K562 (cell line): ENCODE results near the gene ZNF473. TPM values are rescaled to one million over a fixed set of nuclear protein-coding genes. Genes with fewer than 3 reads are reported as not detected.

Experiments
- CBX8 ChIP-seq: fragments of 200-600 bp; sonication (generic); IDR thresholded peaks from 2 replicates; pipeline ENCODE4 v1.6.1; 2012; ENCODE audit warnings: borderline replicate concordance, mixed run types, low read depth, mild to moderate bottlenecking, moderate library complexity, mixed read lengths, low read length, control low read depth, inconsistent platforms; ENCODE audit not compliant: poor library complexity, severe bottlenecking; ENCODE audit errors: extremely low read depth
- CSDE1 ChIP-seq, 2 experiments: fragments of 450-650 bp; IDR thresholded peaks; 2 replicates each; pipeline ENCODE4 v1.6.1; 2016; ENCODE audit warnings: mild to moderate bottlenecking in 1 of 2
- DDX20 ChIP-seq: fragments of 450-650 bp; IDR thresholded peaks from 2 replicates; pipeline ENCODE4 v1.6.1; 2016; ENCODE audit warnings: missing genetic modification characterization, low read depth, mild to moderate bottlenecking, missing compliant biosample characterization, moderate library complexity
- FOXA3 ChIP-seq, 2 experiments: fragments of 450-650 bp in 1 of 2; sonication (generic) in 1 of 2; formaldehyde crosslinking; IDR thresholded peaks in 1 of 2; conservative IDR thresholded peaks in 1 of 2; 2 replicates each; pipeline versions ENCODE4 v1.4.0 to v1.8.0; 2020 to 2022; ENCODE audit warnings: mild to moderate bottlenecking in 2 of 2, missing genetic modification reagents in 1 of 2
- MXI1 ChIP-seq: IDR thresholded peaks from 2 replicates; pipeline ENCODE4 v1.6.1; 2011; ENCODE audit warnings: low read depth, mild to moderate bottlenecking, improper control_type of control experiment, low read length
- NCOR1 ChIP-seq: fragments of 450-650 bp; IDR thresholded peaks from 2 replicates; pipeline ENCODE4 v1.6.1; 2016; ENCODE audit warnings: mild to moderate bottlenecking, moderate library complexity
- SMAD1 ChIP-seq: fragments of 150-350 bp; IDR thresholded peaks from 2 replicates; pipeline ENCODE4 v1.6.1; 2014; ENCODE audit warnings: low read length, low read depth; ENCODE audit not compliant: partially characterized antibody
- SMARCB1 ChIP-seq: IDR thresholded peaks from 2 replicates; pipeline ENCODE4 v1.6.1; 2011; ENCODE audit warnings: improper control_type of control experiment, low read depth; ENCODE audit not compliant: insufficient read length
- ZNF146 ChIP-seq: IDR thresholded peaks from one replicate; pipeline ENCODE4 v1.6.1; 2018; ENCODE audit warnings: missing compliant biosample characterization; ENCODE audit not compliant: unreplicated experiment
- polyA plus RNA-seq, 8 experiments: library from polyadenylated mRNA; depleted of rRNA in 4 of 8; stranded (reverse) in 5 of 8; unstranded in 3 of 8; fragments of >200 nt; fragmentation: Nextera tagmentation in 2 of 8; fragmentation: Illumina TruSeq in 1 of 8; extraction: Ambion mirVana in 2 of 8; extraction: Trizol in 1 of 8; gene quantifications; 2 replicates each; pipeline versions ENCODE4 v1.2.1 to v1.2.3, GENCODE V29; 2011 to 2014; ENCODE audit warnings: inconsistent platforms in 1 of 8, missing spikeins in 1 of 8
- total RNA-seq, 7 experiments: library from RNA; depleted of rRNA in 6 of 7; stranded (reverse); fragments of >200 nt in 6 of 7; fragmentation: Illumina TruSeq in 2 of 7; extraction: Trizol in 2 of 7; gene quantifications; 2 replicates each; pipeline versions ENCODE4 v1.2.1 to v1.2.3, GENCODE V29; 2011 to 2021; ENCODE audit warnings: low replicate concordance in 1 of 7
- TF ChIP-seq, protein P1 (sequence below): fragments of 450-650 bp; IDR thresholded peaks from 2 replicates; pipeline ENCODE4 v1.6.1; 2017; ENCODE audit warnings: mild to moderate bottlenecking, moderate library complexity
- TF ChIP-seq, protein P2 (sequence below): fragments of 250-450 bp; sonication (Bioruptor Pico); IDR thresholded peaks from 2 replicates; pipeline ENCODE4 v1.6.1; 2021; ENCODE audit warnings: mild to moderate bottlenecking
- TF ChIP-seq, protein P3 (sequence below): fragments of 250-450 bp; sonication (Bioruptor Pico); IDR thresholded peaks from 2 replicates; pipeline ENCODE4 v1.5.0; 2021
- TF ChIP-seq, protein P4 (sequence below): sonication (generic); formaldehyde crosslinking; IDR thresholded peaks from 2 replicates; pipeline ENCODE4 v1.8.1; 2023; ENCODE audit warnings: missing genetic modification reagents, mild to moderate bottlenecking, borderline replicate concordance
- TF ChIP-seq, protein P5 (sequence below): fragments of 250-450 bp; sonication (Bioruptor Pico); IDR thresholded peaks from 2 replicates; pipeline ENCODE4 v1.4.0; 2020; ENCODE audit warnings: mild to moderate bottlenecking, moderate library complexity

Gene ZNF473
- total and polyA plus RNA-seq, 9 of the 15 experiments (the other 6 are each of a cell fraction or from before 2014, with no cell fraction given), result 8.2 to 34.0 (median 28.5) TPM

DNA sequence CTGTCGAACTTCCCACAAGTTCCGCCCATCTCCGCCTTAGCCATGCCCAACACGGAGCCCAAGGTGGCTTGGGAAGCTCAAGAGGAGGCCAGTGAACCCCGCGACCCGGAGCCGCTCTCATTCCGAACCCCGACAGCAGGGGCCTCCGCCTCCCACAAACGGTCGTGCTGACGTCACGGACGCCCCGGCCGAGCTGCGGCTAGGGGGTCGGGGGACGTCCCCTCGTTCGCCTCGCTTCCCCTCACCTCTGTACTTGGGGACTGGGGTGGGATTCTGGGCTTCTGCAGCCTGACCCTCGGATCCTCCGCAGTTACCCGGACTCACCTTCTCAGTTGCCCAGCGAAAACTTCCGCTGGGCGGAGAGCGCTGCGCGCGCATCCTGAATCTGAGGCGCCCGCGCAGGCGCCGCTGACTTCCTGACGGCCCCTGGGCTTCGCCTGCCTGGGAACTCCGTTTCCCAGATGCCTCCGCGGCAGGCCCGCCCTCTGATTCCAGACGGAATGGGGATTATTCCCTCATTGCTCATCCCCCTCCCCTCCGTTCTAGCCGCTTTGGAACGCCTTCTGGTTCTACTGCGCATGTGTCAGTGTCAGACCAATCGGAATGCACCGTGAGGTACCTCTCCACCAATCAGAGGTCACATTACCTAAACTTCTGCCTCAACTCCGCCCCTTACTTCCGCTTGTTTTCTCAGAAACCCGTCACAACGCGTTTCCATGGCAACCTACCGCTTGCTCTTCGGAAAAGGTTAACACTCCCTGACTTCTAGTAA is 597 bp upstream of the ZNF473 start, which contains the start of gene VRK3 (continued):
- no peak for TF ChIP-seq FOXA3 (CRISPR knock-in tag; conservative IDR thresholded peaks at IDR 0.05 in 1 of 2, IDR thresholded peaks at IDR 0.05 in 1 of 2)
- TF ChIP-seq MXI1, result peak; percentile 59; the same call in 1 of the 2 replicates
- no peak for TF ChIP-seq ZNF146 (CRISPR knock-in tag)
- TF ChIP-seq, protein P1, sequence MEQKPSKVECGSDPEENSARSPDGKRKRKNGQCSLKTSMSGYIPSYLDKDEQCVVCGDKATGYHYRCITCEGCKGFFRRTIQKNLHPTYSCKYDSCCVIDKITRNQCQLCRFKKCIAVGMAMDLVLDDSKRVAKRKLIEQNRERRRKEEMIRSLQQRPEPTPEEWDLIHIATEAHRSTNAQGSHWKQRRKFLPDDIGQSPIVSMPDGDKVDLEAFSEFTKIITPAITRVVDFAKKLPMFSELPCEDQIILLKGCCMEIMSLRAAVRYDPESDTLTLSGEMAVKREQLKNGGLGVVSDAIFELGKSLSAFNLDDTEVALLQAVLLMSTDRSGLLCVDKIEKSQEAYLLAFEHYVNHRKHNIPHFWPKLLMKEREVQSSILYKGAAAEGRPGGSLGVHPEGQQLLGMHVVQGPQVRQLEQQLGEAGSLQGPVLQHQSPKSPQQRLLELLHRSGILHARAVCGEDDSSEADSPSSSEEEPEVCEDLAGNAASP, result no peak
- TF ChIP-seq SMAD1, result no peak
- TF ChIP-seq, protein P2, sequence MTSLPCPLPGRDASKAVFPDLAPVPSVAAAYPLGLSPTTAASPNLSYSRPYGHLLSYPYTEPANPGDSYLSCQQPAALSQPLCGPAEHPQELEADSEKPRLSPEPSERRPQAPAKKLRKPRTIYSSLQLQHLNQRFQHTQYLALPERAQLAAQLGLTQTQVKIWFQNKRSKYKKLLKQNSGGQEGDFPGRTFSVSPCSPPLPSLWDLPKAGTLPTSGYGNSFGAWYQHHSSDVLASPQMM (CRISPR knock-in tag), result no peak
- TF ChIP-seq, protein P3, sequence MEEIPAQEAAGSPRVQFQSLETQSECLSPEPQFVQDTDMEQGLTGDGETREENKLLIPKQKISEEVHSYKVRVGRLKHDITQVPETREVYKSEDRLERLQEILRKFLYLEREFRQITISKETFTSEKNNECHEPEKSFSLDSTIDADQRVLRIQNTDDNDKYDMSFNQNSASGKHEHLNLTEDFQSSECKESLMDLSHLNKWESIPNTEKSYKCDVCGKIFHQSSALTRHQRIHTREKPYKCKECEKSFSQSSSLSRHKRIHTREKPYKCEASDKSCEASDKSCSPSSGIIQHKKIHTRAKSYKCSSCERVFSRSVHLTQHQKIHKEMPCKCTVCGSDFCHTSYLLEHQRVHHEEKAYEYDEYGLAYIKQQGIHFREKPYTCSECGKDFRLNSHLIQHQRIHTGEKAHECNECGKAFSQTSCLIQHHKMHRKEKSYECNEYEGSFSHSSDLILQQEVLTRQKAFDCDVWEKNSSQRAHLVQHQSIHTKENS, result no peak
- peak in 1 of 2 experiments; percentile 100; a peak in 2 of 4 replicates for TF ChIP-seq CSDE1 (IDR thresholded peaks at IDR 0.05)
- TF ChIP-seq DDX20 (tag), result no peak
- TF ChIP-seq CBX8, result no peak
- TF ChIP-seq NCOR1, result no peak
- no peak for TF ChIP-seq SMARCB1
- TF ChIP-seq, protein P4, sequence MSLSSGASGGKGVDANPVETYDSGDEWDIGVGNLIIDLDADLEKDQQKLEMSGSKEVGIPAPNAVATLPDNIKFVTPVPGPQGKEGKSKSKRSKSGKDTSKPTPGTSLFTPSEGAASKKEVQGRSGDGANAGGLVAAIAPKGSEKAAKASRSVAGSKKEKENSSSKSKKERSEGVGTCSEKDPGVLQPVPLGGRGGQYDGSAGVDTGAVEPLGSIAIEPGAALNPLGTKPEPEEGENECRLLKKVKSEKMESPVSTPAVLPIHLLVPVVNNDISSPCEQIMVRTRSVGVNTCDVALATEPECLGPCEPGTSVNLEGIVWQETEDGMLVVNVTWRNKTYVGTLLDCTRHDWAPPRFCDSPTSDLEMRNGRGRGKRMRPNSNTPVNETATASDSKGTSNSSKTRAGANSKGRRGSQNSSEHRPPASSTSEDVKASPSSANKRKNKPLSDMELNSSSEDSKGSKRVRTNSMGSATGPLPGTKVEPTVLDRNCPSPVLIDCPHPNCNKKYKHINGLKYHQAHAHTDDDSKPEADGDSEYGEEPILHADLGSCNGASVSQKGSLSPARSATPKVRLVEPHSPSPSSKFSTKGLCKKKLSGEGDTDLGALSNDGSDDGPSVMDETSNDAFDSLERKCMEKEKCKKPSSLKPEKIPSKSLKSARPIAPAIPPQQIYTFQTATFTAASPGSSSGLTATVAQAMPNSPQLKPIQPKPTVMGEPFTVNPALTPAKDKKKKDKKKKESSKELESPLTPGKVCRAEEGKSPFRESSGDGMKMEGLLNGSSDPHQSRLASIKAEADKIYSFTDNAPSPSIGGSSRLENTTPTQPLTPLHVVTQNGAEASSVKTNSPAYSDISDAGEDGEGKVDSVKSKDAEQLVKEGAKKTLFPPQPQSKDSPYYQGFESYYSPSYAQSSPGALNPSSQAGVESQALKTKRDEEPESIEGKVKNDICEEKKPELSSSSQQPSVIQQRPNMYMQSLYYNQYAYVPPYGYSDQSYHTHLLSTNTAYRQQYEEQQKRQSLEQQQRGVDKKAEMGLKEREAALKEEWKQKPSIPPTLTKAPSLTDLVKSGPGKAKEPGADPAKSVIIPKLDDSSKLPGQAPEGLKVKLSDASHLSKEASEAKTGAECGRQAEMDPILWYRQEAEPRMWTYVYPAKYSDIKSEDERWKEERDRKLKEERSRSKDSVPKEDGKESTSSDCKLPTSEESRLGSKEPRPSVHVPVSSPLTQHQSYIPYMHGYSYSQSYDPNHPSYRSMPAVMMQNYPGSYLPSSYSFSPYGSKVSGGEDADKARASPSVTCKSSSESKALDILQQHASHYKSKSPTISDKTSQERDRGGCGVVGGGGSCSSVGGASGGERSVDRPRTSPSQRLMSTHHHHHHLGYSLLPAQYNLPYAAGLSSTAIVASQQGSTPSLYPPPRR, result peak; percentile 82; the same call in 1 of the 2 replicates
- TF ChIP-seq, protein P5, sequence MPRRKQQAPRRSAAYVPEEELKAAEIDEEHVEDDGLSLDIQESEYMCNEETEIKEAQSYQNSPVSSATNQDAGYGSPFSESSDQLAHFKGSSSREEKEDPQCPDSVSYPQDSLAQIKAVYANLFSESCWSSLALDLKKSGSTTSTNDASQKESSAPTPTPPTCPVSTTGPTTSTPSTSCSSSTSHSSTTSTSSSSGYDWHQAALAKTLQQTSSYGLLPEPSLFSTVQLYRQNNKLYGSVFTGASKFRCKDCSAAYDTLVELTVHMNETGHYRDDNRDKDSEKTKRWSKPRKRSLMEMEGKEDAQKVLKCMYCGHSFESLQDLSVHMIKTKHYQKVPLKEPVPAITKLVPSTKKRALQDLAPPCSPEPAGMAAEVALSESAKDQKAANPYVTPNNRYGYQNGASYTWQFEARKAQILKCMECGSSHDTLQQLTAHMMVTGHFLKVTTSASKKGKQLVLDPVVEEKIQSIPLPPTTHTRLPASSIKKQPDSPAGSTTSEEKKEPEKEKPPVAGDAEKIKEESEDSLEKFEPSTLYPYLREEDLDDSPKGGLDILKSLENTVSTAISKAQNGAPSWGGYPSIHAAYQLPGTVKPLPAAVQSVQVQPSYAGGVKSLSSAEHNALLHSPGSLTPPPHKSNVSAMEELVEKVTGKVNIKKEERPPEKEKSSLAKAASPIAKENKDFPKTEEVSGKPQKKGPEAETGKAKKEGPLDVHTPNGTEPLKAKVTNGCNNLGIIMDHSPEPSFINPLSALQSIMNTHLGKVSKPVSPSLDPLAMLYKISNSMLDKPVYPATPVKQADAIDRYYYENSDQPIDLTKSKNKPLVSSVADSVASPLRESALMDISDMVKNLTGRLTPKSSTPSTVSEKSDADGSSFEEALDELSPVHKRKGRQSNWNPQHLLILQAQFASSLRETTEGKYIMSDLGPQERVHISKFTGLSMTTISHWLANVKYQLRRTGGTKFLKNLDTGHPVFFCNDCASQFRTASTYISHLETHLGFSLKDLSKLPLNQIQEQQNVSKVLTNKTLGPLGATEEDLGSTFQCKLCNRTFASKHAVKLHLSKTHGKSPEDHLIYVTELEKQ (CRISPR knock-in tag), result no peak
